Activated T-cell treated with anti-CD3 and anti-CD28 coated beads for 24 hours (primary cell): ENCODE data around the gene ADK.
A peak's percentile ranks its signal among the peaks of the same experiment; 100 is the strongest.
"Not testable (repeated sequence)": the region's sequence is repeated elsewhere in the genome, so short reads cannot be mapped to it uniquely, and the experiment has no call there.

Experiments
- DNase-seq: peaks from one replicate; pipeline ENCODE4 v3.0.0-alpha.2; 2020; ENCODE audit warnings: low read depth

Gene ADK

GRCh38 chr10:74145133-74145532 lies 5.9 kb upstream of the ADK start:
- no peak for DNase-seq

- DNase-seq: not testable (repeated sequence)
Observed at GRCh38 chr10:74146980-74147379, 4.0 kb upstream of the ADK start.

- peak; percentile 72 for DNase-seq
Observed at GRCh38 chr10:74150204-74150989, 624 bp upstream of the ADK start, which contains the start of gene AP3M1. Gene AP3M1 (minus strand): TSS chr10:74150828. CDS start chr10:74138379, 12,449 bp downstream.

- DNase-seq: no peak
Observed at GRCh38 chr10:74151879-74152722, 1.1 kb downstream of the ADK start.

- no peak for DNase-seq
Observed at GRCh38 chr10:74153123-74153522, 2.1 kb downstream of the ADK start.

- DNase-seq: no peak
Observed at GRCh38 chr10:74153676-74154075, 2.7 kb downstream of the ADK start.

- DNase-seq: no peak
Observed at GRCh38 chr10:74156919-74157289, 5.9 kb downstream of the ADK start.

GRCh38 chr10:74160013-74160412 lies 9.0 kb downstream of the ADK start:
- DNase-seq: no peak

GRCh38 chr10:74163319-74164068 lies 12.5 kb downstream of the ADK start:
- DNase-seq: no peak

GRCh38 chr10:74164716-74165529 lies 13.9 kb downstream of the ADK start:
- DNase-seq: no peak

GRCh38 chr10:74165530-74165901 lies 14.5 kb downstream of the ADK start:
- DNase-seq: no peak

- DNase-seq: no peak
Observed at GRCh38 chr10:74167443-74167842, 16.4 kb downstream of the ADK start.

- DNase-seq: no peak
Observed at GRCh38 chr10:74171625-74172024, 20.6 kb downstream of the ADK start.

GRCh38 chr10:74174521-74174920 lies 23.5 kb downstream of the ADK start:
- DNase-seq: no peak

GRCh38 chr10:74175510-74176379 lies 24.7 kb downstream of the ADK start:
- no peak for DNase-seq

- DNase-seq: peak; percentile 92
Observed at GRCh38 chr10:74176380-74177139, 25.5 kb downstream of the ADK start.

- peak; percentile 30 for DNase-seq
Observed at GRCh38 chr10:74177140-74177677, 26.2 kb downstream of the ADK start.

- DNase-seq: no peak
Observed at GRCh38 chr10:74178042-74178791, 27.2 kb downstream of the ADK start.
